AG20443 (cell line): ENCODE results near the gene FLT4.

Experiments used
- DNase-seq: peaks from one replicate; pipeline ENCODE4 v3.0.0; 2012; ENCODE audit warnings: low spot score, mixed read lengths

The FLT4 gene

DNA sequence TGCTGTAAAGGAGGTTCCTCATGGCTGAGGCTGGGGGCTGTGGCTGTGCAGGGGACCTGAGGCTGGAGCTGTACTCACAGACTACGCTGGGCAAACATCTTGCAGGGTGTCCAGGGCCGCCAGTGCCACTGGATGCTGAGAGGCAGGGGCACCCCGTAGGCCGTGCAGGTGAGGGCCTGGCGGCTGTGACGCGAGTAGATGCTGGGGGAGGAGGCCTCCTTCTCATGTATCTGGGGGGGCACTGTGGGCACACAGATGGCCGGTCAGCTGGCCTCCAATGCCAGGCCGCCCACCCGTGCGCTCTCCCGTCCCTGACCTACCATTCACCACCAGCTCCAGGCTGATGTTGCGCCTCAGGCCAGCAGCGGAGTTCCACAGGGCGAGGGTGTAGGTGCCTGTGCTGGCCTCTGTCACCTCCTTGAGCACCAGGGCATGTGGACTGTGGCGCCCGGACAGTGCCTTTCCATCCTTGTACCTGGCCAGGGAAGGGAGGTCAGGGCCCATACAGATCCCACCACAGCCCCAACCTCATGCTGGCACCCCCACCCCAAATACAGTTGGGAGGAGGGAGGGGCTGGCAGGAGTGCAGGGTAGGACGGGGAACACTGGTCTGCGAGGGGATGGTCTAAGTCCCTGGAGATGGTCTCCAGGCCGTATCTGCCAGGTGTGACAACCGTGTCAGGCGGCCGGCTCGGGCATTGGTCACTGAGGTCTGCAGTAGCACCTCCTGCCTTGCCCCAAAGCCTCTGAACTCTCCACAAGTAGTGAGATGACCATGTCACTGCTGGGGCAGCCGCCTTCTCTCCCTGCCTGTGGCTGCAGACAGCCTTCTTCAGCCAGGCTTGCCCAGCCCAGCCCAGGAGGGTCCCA lies 23.4 kb downstream of the FLT4 start:
- DNase-seq = no peak

DNA sequence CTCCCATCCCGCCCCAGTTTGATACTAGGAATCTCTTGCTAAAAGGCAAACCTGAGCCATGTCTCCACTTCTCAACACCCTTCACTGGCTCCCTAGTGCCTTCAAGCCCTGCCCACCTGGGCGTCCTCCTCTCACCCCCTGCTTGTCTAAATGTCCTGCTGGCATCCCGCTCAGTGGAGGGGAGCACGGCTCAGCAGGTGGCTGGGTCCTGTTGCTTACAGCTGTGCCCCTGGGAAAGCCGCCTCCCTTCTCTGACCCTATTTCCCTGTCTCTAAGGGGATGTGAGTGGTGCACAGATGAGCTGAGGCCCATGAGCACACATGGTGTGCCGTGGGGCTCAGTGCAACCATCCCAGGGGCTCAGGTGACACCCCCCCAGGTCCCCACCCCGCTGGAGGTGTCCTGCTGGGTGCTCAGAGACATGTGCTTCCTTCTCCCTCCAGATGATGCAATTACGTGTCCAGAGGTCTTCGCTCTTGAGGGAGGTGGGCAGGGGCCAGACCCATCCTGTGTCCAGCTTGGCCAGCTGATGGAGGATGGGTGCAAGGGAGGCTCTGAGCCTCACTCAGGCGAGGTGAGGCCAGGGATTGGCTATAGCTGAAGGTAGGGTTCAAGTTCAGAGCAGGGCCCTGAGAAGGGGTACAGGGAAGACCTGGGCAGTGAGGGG lies 24.1 kb downstream of the FLT4 start:
- no peak for DNase-seq

DNA sequence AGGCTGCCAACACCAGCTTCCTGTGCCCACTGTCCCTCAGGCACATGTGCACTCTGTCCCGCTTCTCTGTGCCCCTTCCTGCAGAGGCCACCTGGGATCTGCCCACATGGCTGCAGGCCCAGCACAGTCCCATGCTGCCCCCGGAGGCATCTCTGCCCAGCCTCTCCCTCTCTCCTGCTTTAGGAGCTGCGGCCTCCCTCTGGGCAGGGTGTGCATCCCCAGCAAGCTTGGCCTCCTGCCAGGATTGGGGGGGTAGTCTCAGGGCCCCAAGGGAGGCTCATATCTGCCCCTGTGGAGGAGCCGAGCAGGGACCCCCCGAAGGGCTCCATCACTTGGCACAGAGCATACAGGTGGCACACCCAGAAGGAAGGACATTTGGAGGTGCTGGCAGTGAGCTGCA lies 24.8 kb downstream of the FLT4 start:
- DNase-seq = no peak

DNA sequence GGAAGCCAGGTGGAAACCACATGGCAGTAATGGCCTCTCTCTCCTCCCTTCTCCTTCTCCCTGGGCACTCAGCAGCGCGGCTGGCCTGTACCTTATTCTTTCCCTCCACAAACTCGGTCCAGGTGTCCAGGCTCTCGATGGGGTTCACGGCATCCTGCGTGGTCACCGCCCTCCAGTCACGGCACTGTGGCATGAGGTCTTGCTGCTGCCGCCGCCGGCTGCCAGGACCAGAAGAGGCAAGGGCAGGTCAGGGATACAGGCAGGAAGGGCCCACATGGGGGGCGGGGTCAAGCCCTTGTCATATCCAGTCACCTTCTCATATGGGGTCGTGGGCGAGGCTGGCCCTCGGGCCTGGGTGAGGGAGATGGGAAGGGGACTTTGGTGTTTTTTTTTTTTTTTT lies 25.6 kb downstream of the FLT4 start:
- no peak for DNase-seq

DNA sequence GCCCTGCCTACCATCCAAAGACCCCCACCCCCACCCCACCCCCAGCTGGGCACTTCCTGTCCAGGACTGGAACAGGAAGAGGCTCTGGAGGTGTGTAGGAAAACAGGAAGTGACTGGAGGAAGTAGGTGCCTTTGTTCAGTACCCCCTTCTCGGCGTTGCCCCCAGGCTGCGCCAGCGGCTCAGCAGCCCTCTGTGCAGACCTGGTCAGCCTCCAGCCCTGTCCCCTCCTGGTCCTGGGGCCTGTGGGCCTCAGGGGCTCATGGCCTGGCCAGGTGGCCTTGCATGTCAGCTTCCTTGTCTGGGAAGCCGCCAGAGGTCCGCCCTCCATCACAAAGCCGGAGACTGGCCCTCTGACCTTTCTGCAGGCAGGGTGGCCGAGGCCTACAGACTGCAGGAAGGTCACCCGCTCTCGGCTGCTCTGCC lies 26.0 kb downstream of the FLT4 start:
- no peak for DNase-seq

DNA sequence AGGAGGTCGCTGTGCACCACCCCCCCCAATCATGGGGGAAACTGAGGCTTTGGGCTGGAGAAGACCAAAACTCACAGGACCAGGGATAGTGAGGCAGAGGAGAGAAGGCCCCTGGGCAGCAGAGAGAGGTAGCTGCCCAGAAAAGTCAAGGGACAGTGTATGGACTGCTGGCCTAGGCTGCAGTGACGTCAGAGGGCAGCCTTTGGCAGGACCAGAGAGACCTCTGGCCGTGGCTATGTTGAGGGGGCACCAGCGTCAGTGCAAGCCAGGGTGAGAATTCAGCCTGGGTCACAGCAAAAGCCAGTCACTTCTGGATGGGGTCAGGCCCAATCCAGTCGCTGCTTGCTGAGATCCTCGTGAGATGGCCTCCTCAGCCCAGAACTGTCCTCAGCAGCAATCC lies 26.5 kb downstream of the FLT4 start:
- no peak for DNase-seq

DNA sequence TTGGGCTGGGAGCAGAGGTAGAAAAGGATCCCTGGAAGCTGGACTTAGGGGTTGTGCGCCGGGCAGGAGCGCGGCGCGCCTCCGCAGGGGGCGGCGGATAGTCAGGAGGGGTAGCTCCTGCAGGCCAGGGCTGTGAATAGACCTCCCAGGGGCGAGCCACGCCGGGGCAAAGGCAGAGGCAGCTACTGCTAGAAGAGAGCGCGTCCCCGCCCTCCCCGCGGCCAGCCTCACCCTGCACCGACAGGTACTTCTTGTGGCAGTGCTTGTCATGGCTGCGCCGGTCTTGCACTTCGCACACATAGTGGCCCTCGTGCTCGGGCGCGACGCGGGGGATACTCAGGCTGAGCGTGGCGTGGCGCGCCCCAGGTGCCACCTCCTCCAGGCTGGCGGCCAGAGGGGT lies 28.1 kb downstream of the FLT4 start:
- DNase-seq = no peak

DNA sequence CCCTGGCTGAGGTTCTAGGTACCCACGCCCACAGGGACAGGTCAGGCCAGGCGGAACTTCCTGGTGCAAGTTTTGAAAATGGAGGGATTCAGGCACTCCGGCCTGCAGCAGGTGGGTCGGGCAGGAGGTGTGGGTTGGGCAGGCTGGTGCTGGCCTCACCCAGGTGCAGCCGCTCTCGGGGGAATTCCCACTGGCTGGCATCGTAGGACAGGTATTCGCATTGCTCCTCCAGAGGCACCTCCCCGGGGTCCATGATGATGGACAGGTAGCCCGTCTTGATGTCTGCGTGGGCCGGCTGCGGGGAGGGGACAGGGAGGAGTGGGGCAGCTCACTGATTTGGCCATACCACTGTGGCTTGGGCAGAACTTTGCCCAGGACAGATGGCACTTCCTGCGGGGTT lies 29.4 kb downstream of the FLT4 start:
- no peak for DNase-seq

DNA sequence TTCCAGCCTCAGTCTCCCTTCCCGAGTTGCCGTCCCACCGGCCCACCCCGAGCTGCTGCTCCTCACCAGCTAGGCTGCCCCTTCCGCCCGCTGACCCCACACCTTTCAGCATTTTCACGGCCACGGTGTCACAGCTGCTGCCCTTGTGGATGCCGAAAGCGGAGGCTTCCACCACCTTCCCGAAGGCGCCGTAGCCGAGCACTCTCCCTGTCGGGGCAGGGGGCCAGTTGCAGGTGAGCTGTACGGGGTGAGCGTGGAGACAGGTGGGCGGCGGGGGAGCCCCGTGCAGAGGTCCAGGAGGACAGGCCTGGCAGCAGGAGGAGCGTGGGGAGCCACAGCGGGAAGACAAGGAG lies 29.9 kb downstream of the FLT4 start:
- no peak for DNase-seq

DNA sequence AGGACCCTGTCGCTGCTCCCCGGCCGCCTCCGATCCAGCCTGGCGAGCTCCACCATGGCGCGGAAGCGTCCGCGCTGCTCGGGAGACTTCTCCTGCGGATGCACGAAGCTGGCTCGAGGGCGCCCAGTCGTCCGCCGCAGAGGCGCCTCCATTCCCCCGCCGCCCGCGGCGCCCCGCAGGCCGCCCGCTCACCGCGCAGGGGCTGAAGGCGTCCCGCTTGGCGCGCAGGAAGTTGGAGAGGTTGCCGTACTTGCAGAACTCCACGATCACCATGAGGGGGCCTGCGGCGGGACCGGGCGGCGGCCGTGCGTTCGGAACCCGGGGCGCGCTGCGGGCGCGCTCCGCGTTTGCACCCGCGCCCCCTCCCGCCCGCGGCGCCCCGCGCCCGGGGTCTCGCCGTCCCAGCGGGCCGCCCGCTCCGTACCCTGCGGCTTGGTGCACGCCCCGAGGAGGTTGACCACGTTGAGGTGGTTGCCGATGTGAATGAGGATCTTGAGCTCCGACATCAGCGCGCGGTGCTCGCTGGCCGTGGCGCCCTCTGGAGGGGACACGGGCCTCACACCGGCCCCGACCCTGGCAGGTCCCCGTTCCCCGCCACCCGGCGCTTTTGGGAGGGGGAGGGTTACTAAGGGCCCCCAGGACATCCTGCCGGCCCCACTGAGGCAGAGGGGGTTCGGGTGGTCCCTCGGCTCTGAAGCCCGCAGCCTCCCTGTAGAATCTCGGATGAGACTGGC lies 30.4 kb downstream of the FLT4 start:
- peak; percentile 74 for DNase-seq

DNA sequence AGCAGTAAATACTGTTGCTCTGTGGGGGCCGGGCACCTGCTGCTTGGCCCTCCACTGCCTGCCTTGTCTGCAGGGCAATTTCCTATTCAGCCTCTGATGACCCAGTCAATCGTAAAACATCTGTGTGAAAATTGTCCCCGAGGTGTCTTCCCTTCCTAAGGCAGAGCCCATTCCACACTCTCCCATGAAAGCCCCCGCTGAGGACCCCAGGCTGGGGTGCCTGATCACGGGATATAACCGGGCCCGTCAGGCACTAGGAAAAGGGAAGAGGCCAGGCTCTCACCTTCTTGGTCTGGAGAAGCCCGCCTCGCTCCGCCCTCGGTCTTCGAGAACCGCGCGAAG lies 30.9 kb downstream of the FLT4 start:
- DNase-seq = no peak

DNA sequence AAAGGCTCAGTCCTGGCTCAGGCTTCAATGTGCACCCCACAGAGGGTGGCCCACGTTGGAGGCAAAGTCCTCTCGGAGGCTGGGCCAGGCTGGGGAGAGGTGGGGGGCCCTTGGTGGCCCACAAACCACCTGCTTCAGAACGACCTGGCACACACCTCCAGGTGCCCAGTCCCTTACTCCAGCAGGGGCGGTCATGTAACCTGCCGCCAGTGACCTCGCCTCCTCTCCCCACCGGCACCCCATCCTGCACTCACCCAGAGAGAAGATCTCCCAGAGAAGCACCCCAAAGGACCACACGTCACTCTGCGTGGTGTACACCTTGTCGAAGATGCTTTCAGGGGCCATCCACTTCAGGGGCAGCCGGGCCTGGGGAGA lies 35.6 kb downstream of the FLT4 start:
- no peak for DNase-seq

DNA sequence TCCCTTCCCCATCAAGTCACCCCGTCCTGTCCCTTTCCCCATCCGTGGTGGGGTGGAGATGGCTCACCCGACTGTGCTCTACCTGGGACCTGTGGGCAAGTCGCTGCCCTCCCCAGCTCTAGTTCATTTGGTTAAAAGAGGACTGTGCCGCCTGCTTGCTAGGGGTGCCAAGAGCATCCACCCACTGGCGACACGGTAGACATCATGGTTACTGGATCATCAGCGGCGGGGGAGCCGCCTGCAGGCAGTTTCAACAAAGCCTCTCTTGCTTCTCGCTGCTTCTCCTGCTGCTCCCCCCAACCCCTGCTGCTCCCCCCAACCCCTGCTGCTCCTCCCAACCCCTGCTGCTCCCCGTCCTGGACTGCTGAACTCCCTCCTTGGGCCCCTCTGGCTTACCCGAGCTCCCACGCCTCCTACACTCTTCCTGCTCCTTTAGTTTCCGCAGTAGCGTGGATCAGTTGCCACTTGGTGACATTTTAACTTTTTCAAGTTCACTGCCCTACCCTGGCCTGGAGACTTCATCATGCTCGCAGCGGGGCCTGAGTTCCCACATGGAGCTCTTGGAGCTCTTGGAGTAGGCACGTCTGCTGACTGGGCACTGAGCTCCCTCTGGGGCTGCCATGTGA lies 36.1 kb downstream of the FLT4 start:
- DNase-seq = no peak

DNA sequence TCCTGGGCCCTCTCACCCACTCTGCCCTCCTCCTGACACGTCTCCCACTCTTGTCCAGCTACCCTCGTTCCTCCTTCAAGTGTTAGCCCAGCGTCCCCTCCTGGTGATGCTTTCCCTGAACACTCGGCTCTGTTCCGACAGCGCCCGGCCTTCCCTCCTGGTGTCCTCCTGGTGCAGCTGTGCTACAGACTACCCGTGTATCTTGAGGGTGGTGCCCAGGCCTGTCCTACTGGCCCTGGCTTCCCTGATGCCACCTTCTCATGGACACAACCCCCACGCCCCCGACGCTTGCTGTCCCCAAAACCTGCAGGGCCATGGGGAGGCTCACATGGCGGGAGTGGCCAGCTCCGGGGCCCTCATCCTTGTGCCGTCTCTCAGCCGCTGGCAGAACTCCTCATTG lies 36.7 kb downstream of the FLT4 start:
- DNase-seq = no peak

DNA sequence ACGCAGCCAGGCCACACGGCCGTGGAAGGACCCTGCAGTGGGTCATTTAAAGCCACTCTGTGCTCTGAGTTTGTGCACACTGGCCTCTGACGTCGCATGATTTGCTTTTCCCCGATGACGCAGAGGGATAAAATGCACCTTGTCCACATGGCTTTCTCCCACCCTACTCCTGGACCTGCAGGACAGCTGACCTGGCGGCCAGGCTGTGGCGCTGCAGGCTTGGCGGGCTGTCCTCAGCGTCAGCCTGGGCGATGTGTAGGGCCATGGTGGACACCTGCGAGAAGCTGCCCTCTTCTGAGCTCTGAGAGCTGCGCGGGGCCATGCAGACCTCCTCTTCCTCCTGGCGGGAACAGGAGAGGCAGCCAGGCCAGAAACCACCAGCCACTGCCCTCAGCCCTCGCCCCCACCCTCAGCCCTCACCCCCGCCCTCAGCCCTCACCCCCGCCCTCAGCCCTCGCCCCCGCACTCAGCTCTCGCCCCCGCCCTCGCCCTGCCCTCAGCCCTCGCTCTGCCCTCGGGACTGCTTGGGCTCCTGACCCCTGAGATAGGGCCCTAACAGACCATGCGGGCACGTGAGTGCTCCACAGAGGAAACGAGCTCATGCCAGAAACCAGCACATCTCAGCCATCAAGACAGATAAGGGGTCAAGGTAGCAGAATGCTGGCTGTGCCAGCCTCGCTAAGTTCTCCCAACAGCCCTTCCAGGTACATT lies 38.1 kb downstream of the FLT4 start:
- DNase-seq = no peak

DNA sequence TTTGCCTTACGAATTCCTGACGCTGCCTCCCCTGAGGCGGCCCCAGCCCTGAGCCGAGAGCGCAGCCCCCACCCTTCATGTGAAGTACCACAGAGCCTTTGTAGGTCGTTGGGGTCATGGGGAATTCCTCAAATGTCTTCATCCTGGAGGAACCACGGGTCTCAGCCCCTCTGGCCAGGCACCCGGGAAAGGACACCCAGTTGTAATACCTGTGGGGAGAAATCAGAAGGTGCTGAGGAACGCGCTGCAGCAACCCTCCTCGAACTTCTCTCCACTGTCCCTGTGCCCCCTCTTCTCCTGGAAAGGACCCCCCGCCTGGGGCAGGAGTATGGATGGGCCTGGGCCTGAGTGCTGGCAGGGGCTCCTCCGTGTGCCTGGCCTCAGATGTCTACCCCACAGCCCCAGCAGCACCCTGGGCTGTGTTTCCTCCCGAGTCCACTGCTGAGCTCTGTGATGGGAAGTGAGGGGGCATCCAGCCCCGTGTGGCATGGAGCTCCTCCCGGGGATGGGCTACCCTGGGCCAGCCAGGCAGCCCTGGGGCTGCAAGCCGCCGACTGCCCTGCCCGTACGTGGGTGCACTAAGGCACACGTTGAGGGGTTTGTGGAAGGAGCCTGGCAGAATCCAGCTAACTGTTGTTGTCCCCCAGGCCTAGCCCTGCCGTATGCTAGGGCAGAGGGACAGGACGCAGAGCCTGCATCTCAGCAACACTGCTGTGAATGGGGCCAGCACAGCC lies 39.4 kb downstream of the FLT4 start:
- no peak for DNase-seq

DNA sequence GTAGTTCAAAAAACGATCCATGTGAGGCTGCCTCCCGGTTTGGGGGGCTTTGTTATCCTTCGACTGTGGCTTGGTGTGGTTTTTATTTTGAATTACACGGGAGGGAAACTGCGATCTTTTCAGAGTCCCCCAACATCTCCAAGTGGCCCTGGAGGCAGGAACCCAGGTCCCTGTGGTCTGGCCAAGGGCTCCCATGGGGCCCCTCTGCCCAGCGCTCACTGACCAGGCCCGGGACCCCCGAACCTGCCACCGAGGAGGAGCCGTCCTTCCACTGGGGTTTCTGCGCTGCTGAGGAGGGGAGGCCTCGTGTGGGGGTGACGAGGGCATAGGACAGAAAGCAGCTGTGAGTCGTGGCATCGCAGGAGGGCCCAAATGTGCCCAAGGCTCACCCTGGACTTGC lies 40.0 kb downstream of the FLT4 start:
- no peak for DNase-seq

DNA sequence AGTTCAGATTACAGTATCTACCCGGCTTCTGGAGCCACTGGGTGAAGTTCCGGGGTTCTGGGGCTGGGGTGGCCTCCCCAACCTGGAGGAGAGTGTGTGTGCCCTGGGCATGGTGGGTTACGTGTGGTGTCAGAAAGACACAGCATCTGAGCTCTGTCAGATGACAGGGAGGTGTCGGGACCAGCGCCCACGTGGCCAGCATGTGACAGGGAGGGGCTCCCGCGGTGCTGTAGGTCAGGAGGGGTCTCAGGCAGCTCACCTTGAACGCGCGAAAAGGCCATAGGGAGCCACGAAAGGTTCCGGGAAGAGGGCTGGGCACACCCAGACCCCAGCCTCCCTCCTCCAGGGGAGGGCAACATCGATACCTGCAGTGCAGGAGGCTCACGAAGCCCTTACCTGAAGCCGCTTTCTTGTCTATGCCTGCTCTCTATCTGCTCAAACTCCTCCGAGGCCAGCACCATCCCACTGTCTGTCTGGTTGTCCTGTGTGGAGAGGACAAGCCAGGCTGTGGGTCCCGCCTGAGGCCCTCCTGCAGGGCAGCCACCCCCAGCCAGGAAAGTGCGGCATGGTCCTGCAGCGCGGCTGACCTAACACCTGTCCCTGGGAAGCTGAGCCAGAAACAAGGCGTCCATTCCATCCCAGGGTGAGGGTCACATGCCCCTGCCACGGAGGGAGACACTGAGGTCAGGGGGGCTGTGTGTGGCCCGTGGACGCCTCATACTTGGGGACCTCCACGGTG lies 40.7 kb downstream of the FLT4 start:
- DNase-seq = no peak

DNA sequence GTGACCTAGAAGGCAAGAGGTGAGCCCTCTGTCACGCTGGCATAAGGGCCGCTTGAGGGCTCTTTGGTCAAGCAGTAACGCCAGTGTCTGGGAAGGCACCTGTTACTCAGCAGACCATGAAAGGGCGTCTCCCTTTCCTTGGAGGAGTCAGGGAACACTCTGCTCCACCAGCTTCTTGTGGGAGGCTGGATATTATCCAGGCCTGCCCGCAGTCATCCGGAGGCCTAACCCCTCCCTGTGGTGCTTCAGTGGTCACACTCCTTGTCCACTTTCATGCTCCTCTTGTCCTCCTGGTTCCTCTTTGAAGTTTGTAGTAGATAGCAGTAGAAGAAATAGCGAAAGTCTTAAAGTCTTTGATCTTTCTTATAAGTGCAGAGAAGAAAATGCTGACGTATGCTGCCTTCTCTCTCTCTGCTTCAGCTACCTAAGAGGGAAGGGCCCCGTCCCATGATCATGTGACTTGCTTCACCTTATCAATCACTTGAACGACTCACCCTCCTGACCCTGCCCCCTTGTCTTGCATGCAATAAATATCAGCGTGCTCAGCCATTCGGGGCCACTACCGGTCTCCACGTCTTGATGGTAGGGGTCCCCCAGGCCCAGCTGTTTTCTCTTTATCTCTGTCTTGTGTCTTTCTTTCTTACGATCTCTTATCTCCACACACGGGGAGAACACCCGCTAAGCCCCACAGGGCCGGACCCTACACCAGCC lies 41.4 kb downstream of the FLT4 start:
- DNase-seq = no peak

DNA sequence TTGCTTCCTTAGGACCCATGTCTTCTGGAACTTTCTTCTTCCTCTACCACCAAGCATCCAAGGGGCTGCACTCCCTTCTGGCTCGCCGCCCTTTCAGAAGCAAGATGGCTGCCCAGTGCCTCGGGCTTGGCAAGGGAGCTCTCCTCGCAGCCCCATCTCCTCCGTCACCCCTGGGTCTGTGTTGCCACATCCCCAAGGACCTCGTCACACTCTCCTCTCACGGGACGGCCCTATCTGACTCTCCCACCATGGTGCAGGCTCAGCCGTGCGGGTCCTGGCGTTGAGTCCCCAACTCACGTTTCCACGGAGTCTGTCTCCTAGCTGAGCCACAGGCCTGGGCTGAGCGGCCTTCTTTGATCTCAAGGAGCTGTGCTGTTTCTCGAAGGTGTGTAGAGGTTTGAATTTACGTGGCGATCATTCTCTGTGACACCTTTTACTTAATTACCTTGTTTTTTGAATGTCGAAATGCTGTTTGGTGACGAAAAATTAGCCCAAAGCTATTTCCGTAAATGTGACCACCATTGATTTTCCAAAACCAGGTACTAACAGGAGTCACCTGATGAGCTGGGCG lies 43.1 kb downstream of the FLT4 start:
- no peak for DNase-seq
